Effector CD8-positive, alpha-beta T cell (primary cell): ENCODE results near the gene MED7.

Source experiments
- DNase-seq: peaks from one replicate; lab custom pipeline; 2025; lab: John Stamatoyannopoulos, UW

Gene MED7

DNA sequence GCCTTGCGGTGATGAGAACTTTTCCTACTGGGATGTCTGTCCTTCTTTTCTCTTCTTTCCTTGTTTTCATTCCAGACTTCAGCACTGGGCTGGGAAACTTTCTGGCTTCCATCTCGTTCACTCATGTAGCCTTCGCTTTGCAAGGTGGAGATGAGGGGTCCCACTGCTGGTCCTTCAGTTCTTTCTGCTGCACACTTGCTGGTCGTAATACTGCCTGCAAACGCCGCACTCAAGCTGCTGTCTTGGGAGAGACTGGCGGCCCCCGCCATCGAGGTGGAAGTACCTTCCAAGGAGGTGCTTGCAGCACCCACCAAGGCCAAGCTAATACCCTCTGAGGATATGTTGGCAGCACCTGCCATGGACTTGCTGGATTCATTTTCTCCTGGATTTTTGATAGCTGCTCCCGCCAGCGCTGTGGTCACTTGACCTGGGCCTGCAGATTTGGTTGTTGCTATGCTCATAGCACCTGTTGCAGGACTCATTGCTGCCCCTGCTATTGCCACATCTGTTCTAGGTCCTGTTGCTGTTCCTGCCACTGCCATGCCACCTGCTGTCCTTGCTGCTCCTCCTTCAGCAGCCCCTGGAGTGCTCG, 20.4 kb upstream of the MED7 start:
- no peak for DNase-seq

- DNase-seq = no peak
These were observed 19.3 kb upstream of the MED7 start for GRCh38 chr5:157161996-157162395.

- no peak for DNase-seq
These were observed 17.3 kb upstream of the MED7 start for GRCh38 chr5:157160001-157160400.

GRCh38 chr5:157159209-157159751, 16.6 kb upstream of the MED7 start:
- DNase-seq = no peak

- no peak for DNase-seq
These were observed 14.7 kb upstream of the MED7 start for GRCh38 chr5:157157293-157157891.

- no peak for DNase-seq
These were observed 12.6 kb upstream of the MED7 start for GRCh38 chr5:157155297-157155696.

GRCh38 chr5:157150995-157151394, 8.3 kb upstream of the MED7 start:
- DNase-seq = no peak

- peak; percentile 71 for DNase-seq
These were observed 6.3 kb upstream of the MED7 start for GRCh38 chr5:157148734-157149615.

- peak; percentile 38 for DNase-seq
These were observed 684 bp upstream of the MED7 start for GRCh38 chr5:157143127-157143971.

DNA sequence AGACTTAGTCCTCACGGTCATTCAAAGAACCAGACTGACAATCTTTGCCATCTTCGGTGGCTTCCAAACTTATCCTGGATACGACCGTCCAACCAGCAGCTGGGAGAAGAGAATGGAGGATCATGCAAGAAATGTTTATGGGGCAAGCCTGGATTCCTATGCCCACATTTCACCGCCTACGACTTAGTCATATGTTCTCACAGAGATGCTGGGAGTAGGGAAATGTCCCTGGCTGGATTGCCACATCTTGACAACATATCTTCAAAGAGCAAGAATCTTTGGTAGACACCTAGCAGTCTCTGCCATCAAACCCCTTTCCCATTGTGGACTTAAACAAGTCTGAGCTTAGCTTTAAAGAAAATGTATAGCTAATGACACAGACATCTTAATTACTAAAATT, 5.0 kb downstream of the MED7 start:
- DNase-seq = no peak

DNA sequence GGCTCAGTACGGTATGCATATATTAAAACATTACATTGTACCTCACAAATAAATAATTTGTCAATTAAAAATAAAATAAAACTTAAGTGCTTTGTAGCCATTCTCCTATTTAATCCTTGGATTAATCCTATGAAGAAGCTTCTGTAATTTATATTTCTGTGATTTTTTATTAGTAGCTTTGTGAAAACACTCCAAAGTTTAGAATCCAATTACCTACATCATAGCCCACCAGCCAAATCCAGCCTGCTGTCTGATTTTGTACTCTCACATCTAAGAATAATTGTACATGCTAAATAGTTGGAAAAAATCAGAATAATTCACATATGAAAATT, 10.4 kb downstream of the MED7 start:
- no peak for DNase-seq

DNA sequence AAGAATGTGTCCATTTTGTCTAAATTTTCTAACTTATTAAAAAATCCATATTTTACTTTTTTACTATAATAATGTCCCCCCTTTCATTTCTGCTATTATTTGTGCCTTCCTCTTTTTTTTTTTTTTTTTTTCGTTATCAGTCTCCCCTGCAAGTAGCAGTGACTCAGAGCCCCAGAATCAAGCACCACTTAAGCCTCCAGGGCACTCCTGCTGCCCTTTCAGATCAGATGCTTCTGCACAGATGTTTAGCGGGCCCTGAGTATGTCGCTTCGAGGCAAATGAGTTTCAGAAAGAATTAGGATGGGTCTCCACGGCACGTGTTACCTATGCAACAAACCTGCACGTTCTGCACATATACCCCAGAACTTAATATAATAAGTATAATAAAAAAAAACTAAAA, 11.7 kb downstream of the MED7 start:
- no peak for DNase-seq

DNA sequence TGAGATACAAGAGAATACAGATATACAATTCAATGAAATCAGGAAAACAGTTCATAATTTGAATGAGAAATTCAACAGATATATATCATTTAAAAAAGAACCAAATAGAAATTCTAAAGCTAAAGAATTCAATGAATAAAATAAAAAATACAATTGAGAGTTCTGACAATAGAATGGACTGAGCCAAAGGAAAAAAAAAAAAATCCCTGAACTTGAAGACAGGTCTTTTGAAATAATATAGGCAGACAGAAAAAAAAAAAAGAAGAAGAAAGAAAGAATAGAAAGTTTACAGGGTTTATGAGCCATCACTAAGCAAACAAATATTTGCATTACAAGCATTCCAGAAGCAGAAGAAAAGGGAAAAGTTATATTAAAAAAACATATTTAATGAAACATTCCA, 21.0 kb downstream of the MED7 start:
- no peak for DNase-seq

DNA sequence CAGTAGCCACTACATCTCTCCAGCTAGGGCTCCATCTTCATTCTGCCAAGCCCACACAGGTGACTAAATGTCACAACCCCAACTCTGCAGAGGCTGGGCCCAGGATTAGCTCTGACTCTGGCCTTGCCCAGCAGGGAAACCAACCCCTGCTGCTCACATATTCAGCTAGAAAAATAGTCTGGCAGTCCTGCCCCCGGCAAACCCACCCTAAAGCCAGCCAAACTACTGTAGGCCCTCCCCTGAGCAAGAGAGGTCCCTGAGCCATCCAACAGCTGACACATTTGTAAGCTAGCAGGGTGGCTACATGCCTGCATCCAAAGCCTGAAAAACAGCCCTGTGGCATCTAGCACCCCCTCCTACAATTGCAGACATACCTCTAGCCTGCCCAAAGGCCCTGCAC, 22.6 kb downstream of the MED7 start:
- no peak for DNase-seq

GRCh38 chr5:157116483-157116954, 26.1 kb downstream of the MED7 start:
- DNase-seq = no peak

DNA sequence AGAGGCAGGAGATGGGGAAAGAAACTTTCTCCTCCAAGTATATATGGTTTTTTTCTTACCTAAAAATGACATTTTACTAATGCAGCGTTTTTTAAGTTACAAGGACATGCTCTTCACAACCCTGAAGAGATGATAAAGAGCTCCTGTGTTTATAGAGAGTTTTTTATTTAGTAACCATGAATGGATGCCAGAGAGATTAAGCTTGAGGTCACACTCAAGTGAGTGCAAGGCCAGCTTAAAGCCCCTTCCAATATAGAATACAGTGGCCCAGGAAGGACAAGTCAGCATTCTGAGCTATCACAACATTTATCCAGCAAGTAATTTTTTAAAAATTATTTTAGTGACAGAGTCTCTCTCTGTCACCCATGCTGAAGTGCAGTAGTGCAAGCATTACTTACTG, 27.2 kb downstream of the MED7 start:
- DNase-seq = no peak

DNA sequence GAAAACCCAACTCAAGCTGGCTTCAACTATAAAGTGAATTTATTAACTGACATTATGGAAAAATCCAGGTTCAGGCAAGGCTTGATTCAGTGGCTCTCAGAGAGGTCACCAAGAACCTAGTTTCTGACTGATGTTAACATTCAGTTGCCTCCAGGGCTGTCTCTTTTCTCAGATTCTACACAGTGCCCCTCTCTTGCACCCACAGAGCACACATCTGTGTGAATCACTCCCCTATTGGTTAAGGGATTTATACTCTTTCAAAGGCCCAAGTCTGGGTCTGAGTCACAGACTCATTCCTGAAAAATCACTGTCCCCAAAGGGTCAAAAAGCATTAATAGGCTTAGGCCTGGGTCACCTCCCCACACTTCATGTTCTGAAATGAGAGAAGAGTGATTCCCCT, 27.7 kb downstream of the MED7 start:
- DNase-seq = no peak

DNA sequence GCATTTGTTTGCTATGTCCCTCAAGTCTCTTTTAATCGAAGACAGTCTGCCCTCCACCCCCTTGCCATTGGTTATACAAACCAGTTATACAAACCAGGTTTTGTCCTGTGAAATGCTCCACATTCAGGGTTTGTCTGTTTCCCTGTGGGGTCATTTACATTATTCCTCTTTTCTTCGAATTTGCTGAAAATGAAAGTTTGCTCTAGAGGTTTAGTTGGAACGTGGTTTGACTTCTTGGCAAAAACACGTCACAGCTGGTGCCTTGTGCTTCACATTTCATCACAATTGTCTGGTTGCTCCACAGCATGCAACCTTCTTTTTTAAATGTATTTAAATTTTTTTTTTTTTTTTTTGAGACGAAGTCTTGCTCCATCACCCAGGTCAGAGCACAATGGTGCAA, 29.7 kb downstream of the MED7 start:
- DNase-seq = no peak

- DNase-seq = no peak
These were observed 32.9 kb downstream of the MED7 start for GRCh38 chr5:157109744-157110143.

GRCh38 chr5:157108976-157109375, 33.7 kb downstream of the MED7 start, which contains the start of gene HAVCR2:
Gene HAVCR2 (minus strand): TSS chr5:157109044. CDS start chr5:157108983, 61 bp downstream.
- peak; percentile 3 for DNase-seq

DNA sequence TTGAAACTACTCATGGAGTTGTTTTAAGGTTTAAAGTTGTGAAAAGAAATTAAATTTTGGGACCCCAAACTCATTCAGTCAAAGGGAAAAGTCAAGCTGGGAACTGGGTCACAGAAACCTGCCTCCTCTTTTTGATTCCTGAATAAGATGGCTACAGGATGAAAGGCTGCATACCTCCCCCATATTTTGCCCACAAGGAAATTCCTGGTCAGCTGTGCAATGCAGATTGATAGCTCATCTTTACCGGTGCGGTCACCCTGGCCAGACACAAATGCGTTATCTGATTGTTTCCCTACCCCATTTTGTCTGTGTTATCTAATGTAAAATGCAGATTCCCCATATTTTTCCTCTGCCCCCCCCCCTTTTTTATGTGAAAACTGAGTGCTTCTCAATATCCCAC, 35.2 kb downstream of the MED7 start:
- no peak for DNase-seq
